Renal pelvis (tissue), 4 donors: Measurements from ENCODE around the gene GYPC. TPM values are rescaled to one million over a fixed set of nuclear protein-coding genes. Genes with fewer than 3 reads are reported as not detected.
A peak's percentile ranks its signal among the peaks of the same experiment; 100 is the strongest.
"Not testable (repeated sequence)": the region's sequence is repeated elsewhere in the genome, so short reads cannot be mapped to it uniquely, and the experiment has no call there.

Source experiments
- DNase-seq: peaks from one replicate; pipeline ENCODE4 v3.0.0-alpha.2; 2013
- polyA plus RNA-seq, 3 donors: library from polyadenylated mRNA; unstranded; fragments of 120-200 nt; gene quantifications; one replicate each; pipeline ENCODE4 v1.2.1, GENCODE V29; 2013; ENCODE audit not compliant: insufficient read length in 3 of 3

Gene GYPC
- polyA plus RNA-seq, 3 donors: 57.1 to 66.0 (median 63.5) TPM

DNA sequence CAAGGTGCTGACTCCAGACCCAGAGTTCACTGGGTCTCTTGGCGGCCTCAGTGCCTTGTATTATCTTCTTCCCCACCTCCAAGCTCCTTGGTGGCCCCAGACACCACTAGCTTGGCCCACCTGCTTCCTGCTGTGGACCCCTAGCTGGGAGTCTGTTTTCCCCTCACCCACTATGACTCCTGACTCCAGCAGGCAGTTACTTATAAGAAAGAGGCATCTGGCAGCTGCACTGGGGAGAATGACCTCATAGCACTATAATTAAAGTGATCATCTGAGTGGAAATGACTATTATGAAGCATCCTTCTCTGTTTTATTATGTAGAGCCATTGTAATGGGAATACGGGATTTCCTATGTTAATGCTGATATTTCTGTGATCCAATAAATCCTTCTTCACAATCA is 32.6 kb downstream of the GYPC start:
- DNase-seq: not testable (repeated sequence)

DNA sequence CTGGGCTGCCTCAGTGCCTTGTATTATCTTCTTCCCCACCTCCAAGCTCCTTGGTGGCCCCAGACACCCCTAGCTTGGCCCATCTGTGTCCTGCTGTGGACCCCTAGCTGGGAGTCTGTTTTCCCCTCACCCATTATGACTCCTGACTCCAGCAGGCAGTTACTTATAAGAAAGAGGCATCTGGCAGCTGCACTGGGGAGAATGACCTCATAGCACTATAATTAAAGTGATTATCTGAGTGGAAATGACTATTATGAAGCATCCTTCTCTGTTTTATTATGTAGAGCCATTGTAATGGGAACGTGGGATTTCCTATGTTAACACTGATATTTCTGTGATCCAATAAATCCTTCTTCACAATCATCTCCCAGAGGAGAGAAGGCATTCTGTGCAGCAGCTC is 36.3 kb downstream of the GYPC start:
- DNase-seq: not testable (repeated sequence)

DNA sequence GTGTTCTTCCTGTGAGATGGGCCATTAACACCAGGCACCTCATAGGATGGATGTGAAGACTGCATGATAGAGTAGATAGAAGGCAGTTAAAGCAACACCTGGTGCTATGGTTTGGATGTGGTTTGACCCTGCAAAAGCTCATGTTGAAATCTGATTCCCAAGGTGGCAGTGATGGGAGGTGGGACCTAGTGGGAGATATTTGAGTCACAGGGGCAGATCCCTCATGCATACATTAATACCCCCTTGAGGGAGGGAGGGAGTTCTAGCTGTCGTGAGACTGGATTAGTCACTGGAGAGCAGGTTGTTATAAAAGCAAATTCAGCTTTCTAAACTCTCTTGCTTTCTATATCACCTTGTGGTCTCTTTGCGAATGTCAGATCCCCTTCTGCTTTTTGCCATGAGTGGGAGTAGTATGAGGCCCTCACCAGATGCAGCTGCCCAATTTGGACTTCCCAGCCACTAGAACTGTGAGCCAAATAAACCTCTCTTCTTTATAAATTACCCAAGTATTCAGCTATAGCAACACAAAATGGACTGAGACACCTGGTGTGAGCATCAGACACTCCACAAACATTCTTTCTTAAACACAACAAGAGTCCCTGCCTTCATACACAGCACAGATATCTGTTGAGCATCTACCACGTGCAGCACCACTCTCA is 37.1 kb downstream of the GYPC start:
- not testable (repeated sequence) for DNase-seq

DNA sequence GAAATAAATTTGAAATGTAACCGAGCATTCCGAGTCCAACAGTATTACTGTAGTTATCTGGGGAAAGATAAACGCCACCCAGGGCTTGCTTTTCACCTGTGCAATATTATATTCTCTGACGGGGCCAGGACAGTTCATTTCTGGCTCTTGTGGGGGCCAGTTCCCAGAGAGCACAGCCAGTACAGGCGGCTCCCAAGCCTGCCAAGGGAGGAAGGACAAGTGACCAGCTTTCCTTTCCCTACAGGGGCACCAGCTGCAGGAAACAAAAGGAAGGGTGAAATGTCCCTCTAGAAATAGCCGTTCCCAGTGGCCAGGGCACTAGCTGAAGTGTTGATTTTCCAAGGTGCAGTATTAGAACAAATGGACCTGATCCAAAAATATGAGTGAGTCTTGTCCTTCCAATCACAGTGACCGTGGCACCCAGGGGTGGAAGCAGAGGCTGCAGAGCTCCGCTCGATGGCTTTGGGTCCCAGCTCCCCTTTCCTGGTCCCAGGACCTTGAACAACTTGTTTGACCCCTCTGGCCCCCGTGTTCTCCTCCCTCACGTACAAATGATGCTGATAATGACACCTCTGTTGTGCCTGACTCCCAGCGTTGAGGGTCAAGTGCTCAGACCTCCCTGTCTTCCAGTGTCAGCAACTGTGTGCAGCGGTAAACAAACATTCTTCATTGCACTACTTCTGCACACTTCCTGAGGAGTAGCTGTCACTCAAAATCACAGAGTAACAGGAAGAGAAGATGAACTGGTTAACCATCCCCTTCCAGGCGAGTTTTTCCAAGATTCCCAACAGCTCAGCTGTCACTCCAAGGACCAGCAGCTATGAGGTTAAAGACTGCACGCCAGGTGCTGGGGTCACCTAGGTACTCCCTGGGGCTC is 40.9 kb downstream of the GYPC start:
- DNase-seq: no peak

DNA sequence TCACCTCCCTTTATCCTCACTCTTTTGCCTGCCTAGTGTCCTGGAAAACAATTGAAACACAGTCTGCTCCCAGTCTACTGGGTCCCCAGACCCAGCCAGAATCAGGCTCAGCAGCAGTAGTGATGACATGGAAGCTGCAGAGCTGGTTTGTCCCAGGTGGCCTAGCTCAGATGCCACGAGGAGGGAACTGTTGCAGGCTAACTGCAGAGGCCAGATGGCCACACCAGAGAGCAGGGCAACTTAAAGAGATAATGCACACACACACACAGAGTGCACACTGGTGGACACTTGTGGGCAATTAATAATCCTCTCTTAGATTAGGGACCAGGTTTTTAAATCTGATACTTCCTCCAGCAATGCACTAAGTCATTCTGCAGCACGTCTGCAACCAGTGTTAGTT is 42.4 kb downstream of the GYPC start:
- DNase-seq: no peak

DNA sequence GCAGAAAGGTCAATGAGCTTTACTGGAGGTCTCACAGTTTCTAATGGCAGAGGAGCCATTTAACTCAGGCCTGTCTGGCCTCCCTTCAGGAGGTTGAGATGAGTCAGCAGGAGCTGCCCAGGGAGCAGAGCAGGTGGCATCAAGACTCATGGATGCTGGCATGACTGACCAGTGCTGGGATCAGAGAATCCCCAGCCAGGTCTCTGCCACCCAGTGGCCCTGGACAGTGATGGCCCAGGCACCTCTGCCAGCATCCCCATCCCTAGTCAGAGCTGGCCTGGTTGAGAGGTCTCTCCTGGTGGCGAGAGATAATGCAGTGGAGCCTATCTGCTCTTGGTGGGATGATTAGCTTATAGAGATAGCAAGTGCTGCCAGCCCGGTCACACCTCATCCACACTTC is 43.1 kb downstream of the GYPC start:
- DNase-seq: no peak

DNA sequence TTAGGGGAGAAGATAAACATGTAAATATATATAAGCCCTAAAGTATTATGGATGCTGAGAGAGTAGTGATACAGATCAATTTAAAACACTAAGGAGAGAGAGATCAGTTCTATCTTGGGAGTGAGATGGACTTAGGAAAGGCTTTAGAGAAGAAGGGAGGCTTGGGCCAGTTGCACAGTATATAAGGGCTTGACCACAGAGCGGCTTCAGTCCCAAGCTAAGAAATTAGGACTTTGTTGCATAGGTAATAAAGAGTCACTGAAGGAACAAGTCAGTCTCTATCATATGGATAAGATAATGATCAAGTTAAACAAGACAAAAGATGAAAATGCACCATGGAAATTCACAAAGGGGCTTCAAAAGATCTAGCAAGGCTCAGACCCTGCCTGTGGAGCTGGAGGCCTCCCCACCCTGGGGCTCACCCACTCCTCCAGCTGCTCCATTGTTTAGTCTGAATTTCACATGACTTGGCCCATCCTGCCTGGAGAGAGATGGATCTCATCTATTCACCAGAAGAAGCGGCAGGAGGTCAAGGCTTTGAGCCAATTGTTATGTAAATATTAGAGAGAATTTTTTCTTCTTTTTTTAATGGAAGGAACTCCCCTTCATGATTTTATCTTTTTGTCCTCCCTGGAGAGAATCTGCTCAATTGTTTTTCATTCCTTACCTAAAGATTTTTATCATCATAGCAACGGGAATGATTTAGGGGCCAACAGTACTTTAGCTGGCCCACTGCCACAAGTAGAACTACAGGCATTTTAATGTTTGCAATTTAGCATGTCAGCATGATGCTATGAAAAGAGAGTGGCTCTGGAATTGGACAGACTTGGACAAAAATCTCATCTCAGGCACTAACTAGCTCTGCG is 44.0 kb downstream of the GYPC start:
- peak; percentile 45 for DNase-seq

DNA sequence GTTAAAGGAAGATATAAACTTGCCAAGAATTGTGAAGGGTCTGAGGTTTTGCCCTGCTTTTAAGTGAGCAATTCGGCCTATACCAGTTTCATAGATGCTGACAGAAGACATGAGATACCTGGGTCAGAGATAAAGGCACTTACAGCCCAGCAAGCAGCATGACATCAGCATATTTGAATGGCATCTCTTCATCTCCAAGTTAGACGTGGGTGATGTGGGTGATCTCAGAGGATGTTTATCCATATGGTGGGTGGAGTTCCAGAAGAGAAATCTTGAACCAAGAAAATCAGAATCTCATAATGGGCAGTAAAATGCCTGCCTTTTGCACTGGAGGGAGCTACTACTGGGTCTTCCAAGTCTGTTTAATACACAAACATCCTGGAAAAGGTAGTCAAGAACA is 44.7 kb downstream of the GYPC start:
- no peak for DNase-seq

DNA sequence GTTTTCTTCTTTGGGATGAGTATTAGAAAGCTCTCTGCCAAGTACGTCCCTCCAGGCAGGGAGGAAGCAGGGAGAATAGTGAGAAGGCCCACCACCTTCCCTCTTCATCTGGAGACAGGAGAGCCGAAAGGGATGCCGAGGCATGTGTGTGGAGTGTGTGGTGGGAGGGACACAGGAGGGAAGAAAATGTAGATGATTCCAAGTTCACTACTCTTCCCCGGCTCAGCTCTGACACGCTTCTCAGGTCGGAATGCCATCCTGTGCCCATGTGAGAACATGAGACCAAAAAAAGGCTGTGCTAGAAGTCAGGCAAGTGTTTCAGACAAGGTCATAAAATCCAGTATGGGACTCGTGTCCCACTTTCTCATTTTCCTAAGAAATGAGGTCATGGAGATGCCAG is 47.4 kb downstream of the GYPC start:
- no peak for DNase-seq

DNA sequence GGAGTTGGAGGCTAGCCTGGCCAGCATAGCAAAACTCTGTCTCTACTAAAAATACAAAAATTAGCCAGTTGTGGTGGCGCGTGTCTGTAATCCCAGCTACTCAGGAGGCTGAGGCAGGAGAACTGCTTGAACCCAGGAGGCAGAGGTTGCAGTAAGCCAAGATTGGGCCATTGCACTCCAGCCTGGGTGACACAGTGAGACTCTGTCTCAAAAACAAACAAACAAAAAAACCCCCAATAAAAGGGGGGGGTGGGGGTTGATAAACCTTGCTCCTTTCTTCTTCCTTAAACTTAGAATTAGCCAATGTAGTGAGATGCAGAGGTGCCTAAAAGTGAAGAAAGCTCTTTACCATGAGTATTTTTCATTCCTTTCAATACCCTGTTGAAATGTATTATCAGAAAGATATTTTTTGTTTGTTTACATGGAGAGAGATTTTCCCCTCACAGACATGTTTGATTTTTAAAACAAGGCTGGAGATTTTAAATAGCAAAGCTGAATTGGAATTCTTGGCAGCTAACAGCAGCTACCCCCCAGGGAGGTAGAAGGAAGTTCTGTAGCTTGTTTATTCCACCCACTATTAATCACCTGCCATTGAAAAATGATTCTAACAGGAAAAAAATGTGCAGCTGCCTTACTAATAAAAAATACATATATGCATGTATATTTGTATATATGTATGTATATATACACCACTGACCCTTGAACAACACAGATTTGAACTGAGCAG is 48.6 kb downstream of the GYPC start:
- peak; percentile 41 for DNase-seq

DNA sequence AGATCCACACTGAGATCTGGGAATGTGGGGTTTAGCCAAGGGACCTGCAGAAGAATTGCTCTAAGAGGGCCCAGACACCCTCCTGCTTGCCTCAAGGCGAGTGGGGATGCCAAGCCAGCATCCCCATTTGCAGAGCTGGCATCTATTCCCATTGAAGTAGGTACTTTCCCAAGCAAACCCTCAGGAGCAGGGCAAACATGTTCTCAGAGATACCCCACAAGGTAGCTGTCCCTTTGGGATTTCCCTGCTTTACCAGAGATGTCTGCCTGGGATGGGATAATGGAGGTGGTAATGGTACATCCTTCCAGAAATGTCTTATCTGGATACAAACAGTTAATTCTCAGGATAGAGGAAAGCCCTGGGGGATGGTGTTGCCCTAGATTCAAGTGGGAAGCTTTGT is 51.2 kb downstream of the GYPC start:
- no peak for DNase-seq

DNA sequence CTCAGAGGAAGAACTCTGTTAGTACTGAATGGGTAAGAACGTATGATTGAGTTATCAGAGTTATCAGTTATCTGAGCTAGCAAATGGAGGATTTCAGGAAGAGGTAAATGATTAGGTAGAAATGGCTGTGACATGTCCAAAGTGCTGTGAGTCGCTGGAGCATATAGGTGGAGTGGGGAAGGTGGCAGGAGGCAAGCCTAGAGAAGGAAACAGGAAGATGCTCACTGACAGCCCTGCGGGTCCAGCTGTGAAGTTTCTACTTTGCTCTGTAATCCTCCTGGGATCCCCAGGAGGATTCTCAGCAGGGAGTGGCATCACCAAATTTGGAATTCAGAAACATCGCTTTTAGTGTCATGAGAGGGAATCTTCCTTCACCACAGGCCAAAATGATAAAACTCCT is 52.0 kb downstream of the GYPC start:
- no peak for DNase-seq

DNA sequence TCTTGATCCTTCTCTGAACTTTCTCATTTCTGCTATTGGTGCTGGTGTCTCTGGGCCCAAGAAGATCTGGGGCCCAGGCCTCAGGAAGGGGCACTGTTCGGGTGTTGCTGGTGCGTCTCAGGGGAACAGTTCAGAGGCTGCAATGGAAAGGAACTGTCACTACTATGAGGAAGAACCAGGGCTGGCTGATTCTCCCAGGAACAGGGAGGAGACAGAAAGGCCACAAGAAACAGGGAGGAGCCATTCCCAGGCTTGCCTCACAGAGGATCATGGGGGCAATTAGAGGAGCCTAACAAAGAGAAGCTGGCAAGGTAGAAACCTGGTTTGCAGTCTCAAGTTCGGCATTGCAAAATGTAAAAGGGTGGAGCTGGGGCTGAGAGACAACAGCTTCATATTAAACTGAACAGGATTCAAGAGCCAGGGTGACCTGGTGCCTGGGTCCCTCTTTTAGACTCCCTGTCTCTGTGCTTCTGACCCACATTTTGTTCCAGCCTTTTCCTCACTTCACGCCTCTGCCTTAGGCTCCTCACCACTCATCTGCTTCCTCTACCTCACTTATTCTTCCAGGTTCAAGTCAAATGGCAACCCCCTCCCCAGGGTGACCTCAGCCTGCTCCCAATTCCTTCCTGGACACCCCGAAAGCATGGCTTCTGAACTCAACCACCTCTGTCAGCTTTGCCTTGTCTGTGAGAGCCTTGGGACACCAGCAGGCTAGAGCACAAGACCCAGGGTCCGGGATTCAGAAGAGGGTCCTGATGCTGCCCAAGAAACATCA is 58.4 kb downstream of the GYPC start:
- DNase-seq: no peak

DNA sequence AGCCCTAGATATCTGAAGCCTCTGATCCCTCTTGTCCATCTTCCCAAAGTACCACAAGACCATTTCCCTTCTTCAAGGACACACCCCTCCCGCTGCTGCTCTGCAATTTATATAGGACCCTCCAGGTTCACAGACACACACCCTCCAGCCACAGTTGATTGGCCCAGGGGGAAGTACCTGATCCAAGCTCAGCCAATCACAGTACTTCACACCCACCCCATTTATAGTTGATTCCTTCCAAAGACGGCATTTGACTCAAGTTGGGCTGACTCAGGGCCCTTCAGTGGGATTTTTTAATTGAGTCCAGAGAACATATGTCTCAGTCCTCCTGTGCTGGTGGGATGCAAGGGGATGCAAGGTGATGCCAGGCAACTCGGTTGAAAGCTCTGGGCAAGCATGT is 59.2 kb downstream of the GYPC start:
- no peak for DNase-seq

DNA sequence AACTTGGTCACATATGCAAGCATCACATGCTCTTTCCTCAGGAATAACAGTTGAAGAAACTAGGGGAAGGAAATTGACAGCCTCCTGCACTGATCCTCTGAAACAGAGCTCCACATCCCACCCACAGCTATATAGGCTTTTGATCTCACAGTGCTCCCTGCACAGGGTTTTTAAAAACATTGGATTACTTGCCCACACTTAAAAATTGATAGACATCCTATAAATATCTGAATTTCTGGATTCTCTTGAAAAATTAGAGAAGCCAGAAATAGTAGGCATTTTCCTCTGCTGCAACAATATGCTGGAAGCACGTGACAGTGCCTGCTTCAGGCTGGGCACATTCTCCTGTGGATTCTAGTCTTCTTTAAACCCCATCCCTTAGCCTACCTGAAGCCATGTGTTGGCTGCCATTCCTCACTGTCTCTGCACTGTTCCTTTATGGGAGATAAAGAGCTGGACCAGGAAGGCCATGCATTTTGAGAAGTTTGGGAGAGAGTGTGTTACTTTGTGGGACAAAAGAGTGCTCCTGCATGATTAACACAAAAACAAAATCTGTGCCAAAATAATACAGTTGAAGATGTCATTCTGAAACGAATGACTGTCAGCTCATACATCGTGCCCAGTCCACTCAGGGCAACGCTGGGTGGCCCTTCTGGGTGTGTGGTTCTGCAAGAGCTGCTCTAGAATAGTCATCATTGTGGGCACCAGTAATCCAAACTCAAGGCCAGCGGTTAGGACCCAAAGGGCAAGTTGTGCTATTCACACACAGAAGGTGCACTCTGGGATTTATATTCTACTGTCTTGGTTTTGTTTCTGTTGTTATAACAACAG is 59.8 kb downstream of the GYPC start:
- DNase-seq: no peak

DNA sequence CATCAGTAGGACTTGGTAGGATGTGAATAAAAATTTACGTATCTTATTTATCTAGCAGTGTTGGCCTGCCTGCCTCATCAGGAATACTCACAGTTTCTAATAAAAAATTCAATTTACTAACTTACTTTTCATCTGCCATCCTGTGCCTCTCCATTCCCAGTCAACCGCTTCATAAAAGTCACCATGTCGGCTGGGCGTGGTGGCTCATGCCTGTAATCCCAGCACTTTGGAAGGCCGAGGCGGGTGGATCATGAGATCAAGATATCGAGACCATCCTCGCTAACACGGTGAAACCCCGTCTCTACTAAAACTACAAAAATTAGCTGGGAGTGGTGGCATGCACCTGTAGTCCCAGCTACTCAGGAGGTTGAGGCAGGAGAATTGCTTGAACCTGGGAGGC is 61.3 kb downstream of the GYPC start:
- not testable (repeated sequence) for DNase-seq

DNA sequence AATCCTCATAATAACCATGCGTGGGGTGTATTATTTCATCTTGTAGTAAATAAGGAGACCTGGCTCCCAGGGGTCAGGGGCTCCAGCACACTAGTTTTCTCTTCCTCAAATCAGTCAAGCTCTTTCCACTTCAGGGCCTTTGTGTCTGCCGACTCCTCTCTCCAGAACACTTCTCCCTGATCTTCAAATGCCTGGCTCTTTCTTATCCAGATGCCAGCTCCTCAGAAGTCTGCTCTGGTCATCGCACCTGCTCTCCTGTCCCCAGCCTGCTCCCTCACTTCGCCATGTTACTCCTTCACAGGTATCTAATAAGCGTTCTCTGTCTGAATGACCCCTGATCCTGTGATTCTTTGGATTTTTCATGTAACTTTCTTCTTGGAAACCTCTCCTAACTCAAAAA is 62.0 kb downstream of the GYPC start:
- DNase-seq: no peak

DNA sequence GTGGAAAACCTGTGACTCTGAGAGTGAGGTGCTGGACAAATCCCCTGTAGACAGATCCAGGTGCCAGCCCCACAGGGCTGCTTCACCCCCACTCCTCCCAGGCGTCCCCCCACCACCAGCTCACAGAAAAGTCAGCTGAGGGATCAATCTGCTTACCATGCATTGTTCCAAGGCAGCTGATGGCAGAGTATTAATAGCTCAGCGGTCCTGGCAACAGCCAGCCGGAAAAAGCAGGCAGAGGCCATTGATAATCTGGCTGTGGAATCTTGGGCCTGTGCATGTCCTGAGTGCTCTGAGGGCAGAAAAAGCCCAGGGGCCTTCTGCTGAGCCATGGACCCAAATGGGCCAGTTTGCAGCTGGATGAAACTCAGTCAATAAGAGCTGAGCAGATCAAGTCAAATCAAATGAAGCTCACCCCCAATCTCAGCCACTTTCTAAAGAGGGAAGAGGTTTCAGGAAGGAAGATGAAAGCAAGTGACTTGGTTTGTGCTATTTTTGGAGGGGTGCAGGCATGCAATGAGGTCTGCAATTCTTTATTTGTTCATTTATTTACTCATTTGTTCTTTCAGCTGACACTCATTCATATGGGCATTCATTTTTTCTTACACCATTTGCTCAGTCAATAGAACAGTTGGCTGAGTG is 63.4 kb downstream of the GYPC start:
- no peak for DNase-seq

DNA sequence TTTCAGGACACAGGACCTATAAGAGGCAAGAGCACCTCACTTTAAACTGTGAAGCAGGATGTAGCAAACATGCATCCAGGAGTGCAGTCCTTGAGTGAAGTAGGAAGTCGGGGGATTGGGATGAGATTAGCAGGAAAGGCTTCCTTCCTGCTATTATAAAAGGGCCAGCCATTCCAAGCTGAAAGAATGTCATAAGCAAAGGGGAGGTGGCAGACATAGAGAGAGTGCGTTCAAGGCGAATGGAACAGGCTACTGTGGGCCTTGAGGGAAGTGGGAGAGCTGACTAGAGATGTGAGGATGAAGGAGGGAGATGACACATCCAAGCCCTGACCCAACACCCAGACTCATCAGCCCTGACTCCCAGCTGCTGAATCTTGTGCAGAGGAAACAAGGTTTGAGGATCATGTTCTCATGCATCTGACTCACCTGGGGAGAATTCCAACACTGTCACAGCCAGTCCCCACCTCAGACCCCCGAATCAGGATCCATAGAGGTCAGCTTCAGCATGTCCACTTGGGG is 63.9 kb downstream of the GYPC start:
- no peak for DNase-seq
